Sigmoid colon (tissue), 4 donors: ENCODE results near the gene PTPN11.

ENCODE experiments used
- POLR2A ChIP-seq, 2 donors: fragments of 450-650 bp; IDR thresholded peaks; one replicate each; pipeline ENCODE4 v1.6.1; 2016; ENCODE audit warnings: antibody characterized with exemption in 2 of 2, mild to moderate bottlenecking in 2 of 2, moderate library complexity in 2 of 2
- POLR2AphosphoS5 ChIP-seq, 4 donors: sonication (generic); formaldehyde crosslinking; IDR thresholded peaks; one replicate each; pipeline ENCODE4 v1.6.1; 2017; ENCODE audit warnings: antibody characterized with exemption in 4 of 4
- TF ChIP-seq, protein P1 (sequence below), 4 experiments: fragments of 450-650 bp in 3 of 4; fragments of 200-600 bp in 1 of 4; IDR thresholded peaks; one replicate each; pipeline ENCODE4 v1.5.1; 2016 to 2019; ENCODE audit warnings: antibody characterized with exemption in 4 of 4, mild to moderate bottlenecking in 3 of 4, moderate library complexity in 2 of 4

DNA sequence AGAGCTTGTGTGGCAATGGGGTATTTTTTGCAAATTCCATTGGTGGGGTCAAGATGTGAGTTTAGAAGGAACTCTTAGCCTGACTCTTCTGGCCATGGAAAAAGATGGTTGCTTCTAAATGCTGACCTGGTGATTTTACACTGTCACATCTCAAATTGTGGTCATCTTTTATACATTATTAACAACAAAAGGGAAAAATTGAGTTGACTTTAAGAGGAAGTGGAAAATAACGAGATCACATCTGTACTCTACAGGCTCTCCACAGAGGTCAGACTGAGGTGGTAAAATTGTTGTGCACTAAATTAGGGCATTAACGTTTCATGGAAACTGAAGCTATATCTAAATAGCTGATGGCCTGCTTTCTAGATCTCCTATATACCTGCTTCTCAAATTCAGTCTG, 44.7 kb downstream of the PTPN11 start:
- TF ChIP-seq, protein P1, sequence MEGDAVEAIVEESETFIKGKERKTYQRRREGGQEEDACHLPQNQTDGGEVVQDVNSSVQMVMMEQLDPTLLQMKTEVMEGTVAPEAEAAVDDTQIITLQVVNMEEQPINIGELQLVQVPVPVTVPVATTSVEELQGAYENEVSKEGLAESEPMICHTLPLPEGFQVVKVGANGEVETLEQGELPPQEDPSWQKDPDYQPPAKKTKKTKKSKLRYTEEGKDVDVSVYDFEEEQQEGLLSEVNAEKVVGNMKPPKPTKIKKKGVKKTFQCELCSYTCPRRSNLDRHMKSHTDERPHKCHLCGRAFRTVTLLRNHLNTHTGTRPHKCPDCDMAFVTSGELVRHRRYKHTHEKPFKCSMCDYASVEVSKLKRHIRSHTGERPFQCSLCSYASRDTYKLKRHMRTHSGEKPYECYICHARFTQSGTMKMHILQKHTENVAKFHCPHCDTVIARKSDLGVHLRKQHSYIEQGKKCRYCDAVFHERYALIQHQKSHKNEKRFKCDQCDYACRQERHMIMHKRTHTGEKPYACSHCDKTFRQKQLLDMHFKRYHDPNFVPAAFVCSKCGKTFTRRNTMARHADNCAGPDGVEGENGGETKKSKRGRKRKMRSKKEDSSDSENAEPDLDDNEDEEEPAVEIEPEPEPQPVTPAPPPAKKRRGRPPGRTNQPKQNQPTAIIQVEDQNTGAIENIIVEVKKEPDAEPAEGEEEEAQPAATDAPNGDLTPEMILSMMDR (IDR thresholded peaks at IDR 0.05): no peak
- no peak for TF ChIP-seq POLR2A (IDR thresholded peaks at IDR 0.05)
- TF ChIP-seq POLR2AphosphoS5 (IDR thresholded peaks at IDR 0.05): no peak
